Ovary (tissue), 9 donors: ENCODE results near the gene ATP5MC2. TPM values are rescaled to one million over a fixed set of nuclear protein-coding genes. Genes with fewer than 3 reads are reported as not detected.

Experiments
- DNase-seq, 5 donors: peaks; one replicate each; pipeline ENCODE4 v3.0.0-alpha.2; 2019 to 2020
- H3K27ac ChIP-seq, 2 donors: fragments of 200-600 bp; one replicate each; pipeline versions ENCODE4 v1.5.1 to v1.8.0; 2019 to 2022
- H3K27me3 ChIP-seq: fragments of 200-600 bp; one replicate; pipeline ENCODE4 v1.8.0; 2022
- H3K36me3 ChIP-seq: fragments of 200-600 bp; sonication (generic); one replicate; pipeline ENCODE4 v1.5.1; 2019
- H3K4me1 ChIP-seq: one replicate; pipeline ENCODE4 v1.8.1; 2013; ENCODE audit warnings: mild to moderate bottlenecking, moderate library complexity; ENCODE audit not compliant: insufficient read depth
- H3K4me3 ChIP-seq: fragments of 200-600 bp; sonication (generic); one replicate; pipeline ENCODE4 v1.5.1; 2017
- H3K9me3 ChIP-seq, 2 donors: fragments of 200-600 bp in 1 of 2; sonication (generic) in 1 of 2; one replicate each; pipeline versions ENCODE4 v1.5.1 to v1.8.1; 2013 to 2019; ENCODE audit warnings: mild to moderate bottlenecking in 1 of 2, moderate library complexity in 1 of 2
- CTCF ChIP-seq, 3 donors: fragments of 450-650 bp in 2 of 3; fragments of 200-600 bp in 1 of 3; IDR thresholded peaks; one replicate each; pipeline versions ENCODE4 v1.5.1 to v1.8.0; 2016 to 2022; ENCODE audit warnings: antibody characterized with exemption in 3 of 3, mild to moderate bottlenecking in 1 of 3
- EP300 ChIP-seq: sonication (generic); formaldehyde crosslinking; IDR thresholded peaks from one replicate; pipeline ENCODE4 v1.6.1; 2017; ENCODE audit warnings: antibody characterized with exemption
- POLR2A ChIP-seq: fragments of 450-650 bp; IDR thresholded peaks from one replicate; pipeline ENCODE4 v1.6.1; 2017; ENCODE audit warnings: antibody characterized with exemption, mild to moderate bottlenecking, moderate library complexity
- WGBS, 3 donors: extraction: QIAGEN DNeasy Blood & Tissue Kit in 1 of 3; methylation state at CpG; one replicate each; pipeline versions ENCODE4 v1.1.5 to v1.1.7; 2013 to 2017; 5-methylcytosine and 5-hydroxymethylcytosine counted together
- intact Hi-C, 4 donors: fragments of 100-400 bp; cut with DNase I; formaldehyde crosslinking; loops; one replicate each; pipeline versions ENCODE4 v1.11.0 to v1.15.1; 2022 to 2023
- polyA plus RNA-seq, 2 donors: library from polyadenylated mRNA; stranded (reverse); fragments of 200-250 nt in 1 of 2; fragments of 350-450 nt in 1 of 2; fragmentation: Illumina TruSeq in 1 of 2; extraction: RNeasy Lipid Tissue Mini Kit (QIAGEN cat#74804) in 1 of 2; gene quantifications; one replicate each; pipeline ENCODE4 v1.2.3, GENCODE V29; 2013 to 2014
- total RNA-seq, 7 donors: library from RNA; depleted of rRNA in 2 of 7; stranded (reverse); fragments of >200 nt in 2 of 7; fragmentation: NEBNext Ultra II Directional in 3 of 7; extraction: Animal tissue kit (Norgen Biotek cat#: 25700) in 3 of 7; gene quantifications; one replicate each; pipeline versions ENCODE4 v1.1.0 to v1.2.4, GENCODE V29; 2016 to 2023
- donor health status: DM: no; HTN: no; CAD: no; lungs with moderate emphysema.
- donor health status: DM: no; HTN: no; CAD: no.
- donor health status: Bipolar disorder and iron deficiency.
- donor health status: DM: yes; HTN: yes; CAD: no.
- donor health status: DM: no; HTN: no; CAD: no.
- donor health status: DM: yes; HTN: yes; CAD: no.

Gene ATP5MC2
- total and polyA plus RNA-seq, 9 donors = 241 to 485 (median 297) TPM

- intact Hi-C loops = no loop called here
- no peak for DNase-seq
- H3K27me3 ChIP-seq = no peaks in the 10 kb centered on the region
- WGBS, 3 donors = 39 to 41% (median 39%) methylated on average over 24 of the region's 24 CpGs
- no peaks in the 10 kb centered on the region for H3K4me1 ChIP-seq
- no peaks in the 10 kb centered on the region for H3K36me3 ChIP-seq
- H3K27ac ChIP-seq = no peak overlapping the region
- no peak overlapping the region for H3K4me3 ChIP-seq
- TF ChIP-seq CTCF (IDR thresholded peaks at IDR 0.05) (no peak), EP300 (no peak), POLR2A (no peak)
- H3K9me3 ChIP-seq = no peaks in the 10 kb centered on the region
These were observed 20.9 kb upstream of the ATP5MC2 start for GRCh38 chr12:53696655-53697331.

DNA sequence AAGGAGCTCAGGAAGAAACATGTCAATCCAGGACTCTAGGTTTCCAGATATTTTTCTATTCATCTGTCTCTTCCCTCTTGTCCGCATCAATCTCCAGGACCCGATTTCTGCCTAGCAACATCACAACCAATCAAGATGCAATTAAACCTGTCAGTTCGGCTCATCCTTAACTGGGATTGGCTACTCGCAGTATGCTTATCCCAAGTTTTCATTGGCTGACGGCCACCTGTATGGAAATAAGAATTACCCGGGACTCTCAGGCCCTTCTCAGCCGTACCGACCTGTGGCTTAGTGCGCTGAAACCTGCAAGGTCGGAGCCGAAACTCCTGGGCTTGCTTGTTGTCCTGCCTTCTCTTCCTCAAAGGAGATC lies 20.4 kb upstream of the ATP5MC2 start:
- DNase-seq = peak in 1 of 5 donors; percentile 36

DNA sequence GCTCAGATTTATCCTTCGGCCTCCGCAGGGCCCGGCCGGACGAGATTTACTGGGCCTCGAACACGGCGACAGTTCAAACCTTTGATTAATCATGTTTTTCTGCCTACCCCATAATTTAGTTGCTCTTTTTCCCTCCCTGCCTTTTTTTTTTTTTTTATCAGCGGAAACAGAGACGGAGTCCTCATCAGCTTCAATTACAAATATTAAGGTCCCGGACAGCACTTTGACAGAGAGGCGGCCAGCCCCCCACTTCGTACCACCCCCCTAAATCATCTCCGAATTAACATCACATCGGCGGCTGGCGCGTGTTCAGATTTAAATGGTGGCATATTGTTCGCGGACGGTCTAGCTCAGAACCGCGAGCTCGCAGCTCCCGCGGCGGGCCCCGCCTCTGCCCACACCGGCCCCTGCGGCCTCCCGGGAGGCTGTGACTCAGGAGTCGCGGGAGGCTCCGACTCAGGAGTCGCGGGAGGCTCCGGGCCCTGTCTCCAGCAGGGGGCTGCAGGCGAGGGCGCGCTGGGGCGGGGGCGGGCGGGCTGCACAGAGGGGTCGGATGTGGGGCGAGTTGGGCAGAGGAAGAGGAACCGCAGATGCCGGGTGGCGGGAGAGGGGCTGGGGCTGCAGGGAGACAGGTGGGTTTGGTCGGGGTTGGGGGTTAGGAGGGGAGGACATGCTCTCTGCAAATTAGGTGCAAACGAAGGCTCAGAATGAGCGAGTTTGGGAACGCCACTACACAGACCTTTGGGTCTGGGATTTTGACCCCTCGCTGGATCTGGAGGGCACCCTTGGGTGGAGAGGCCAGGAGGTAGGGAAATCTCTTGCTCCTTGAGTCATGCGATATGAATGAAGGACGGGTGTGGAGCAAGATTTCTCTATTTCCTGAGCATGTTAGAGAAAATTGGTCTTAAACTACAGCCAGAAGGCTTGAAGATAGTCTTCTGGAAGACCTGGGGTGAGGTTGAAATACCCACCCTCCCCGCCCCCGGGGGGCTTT lies 19.6 kb upstream of the ATP5MC2 start:
- Histone ChIP-seq H3K27ac (no peak overlapping the region), H3K4me3 (no peak overlapping the region), H3K36me3 (no peaks in the 10 kb centered on the region), H3K9me3 (no peaks in the 10 kb centered on the region), H3K27me3 (no peaks in the 10 kb centered on the region), H3K4me1 (no peaks in the 10 kb centered on the region)
- no peak for TF ChIP-seq CTCF (IDR thresholded peaks at IDR 0.05)
- no peak for TF ChIP-seq POLR2A
- no peak for TF ChIP-seq EP300
- intact Hi-C loops = no loop called here
- whole genome bisulfite sequencing, 3 donors = 11 to 17% (median 13%) methylated on average over 57 of the region's 57 CpGs
- DNase-seq = peak in 1 of 5 donors; percentile 43

More for the DNA sequence above, 20.4 kb upstream of the ATP5MC2 start:
- Histone ChIP-seq H3K4me1 (no peaks in the 10 kb centered on the region), H3K27me3 (no peaks in the 10 kb centered on the region), H3K27ac (no peak overlapping the region), H3K36me3 (no peaks in the 10 kb centered on the region), H3K9me3 (no peaks in the 10 kb centered on the region), H3K4me3 (no peak overlapping the region)
- intact Hi-C loops = no loop called here
- TF ChIP-seq POLR2A (no peak), EP300 (no peak), CTCF (IDR thresholded peaks at IDR 0.05) (no peak)
- WGBS, 3 donors = 7 to 12% (median 9%) methylated on average over 11 of the region's 11 CpGs

DNA sequence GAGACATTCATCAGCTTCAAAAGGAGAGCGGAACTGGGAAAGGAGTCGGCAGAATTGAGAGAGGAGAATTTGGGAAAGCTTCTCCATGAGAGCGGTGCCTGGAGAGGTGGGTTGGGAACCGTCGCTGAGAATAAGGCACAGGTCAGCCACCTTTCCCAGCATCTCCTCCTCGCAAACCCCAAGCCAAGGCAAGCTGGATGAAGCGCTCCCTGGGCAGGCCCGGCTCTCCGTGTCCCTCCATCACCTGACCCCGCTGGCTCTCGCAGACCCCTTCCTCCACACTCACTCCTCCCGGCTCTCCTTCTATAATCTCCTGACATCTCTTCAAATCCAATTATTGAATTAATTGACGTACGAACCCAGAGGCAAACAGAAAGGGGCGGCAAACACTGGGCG lies 18.9 kb upstream of the ATP5MC2 start:
- Histone ChIP-seq H3K4me3 (no peak overlapping the region), H3K36me3 (no peaks in the 10 kb centered on the region), H3K9me3 (no peaks in the 10 kb centered on the region), H3K27ac (no peak overlapping the region), H3K27me3 (no peaks in the 10 kb centered on the region), H3K4me1 (no peaks in the 10 kb centered on the region)
- DNase-seq = no peak
- TF ChIP-seq POLR2A = no peak
- no peak for TF ChIP-seq CTCF (IDR thresholded peaks at IDR 0.05)
- no peak for TF ChIP-seq EP300
- WGBS, 3 donors = 79 to 80% (median 79%) methylated on average over 16 of the region's 16 CpGs
- intact Hi-C loops = no loop called here
